GM12875 (cell line): Measurements from ENCODE around the gene FIGNL2.

Experiments
- H3K4me3 ChIP-seq: one replicate; pipeline ENCODE4 v1.5.1; 2011; ENCODE audit warnings: low read depth, low read length, control low read depth
- CTCF ChIP-seq: IDR thresholded peaks from 2 replicates; pipeline ENCODE4 v1.5.1; 2011; ENCODE audit warnings: low read depth, mild to moderate bottlenecking, control low read depth, inconsistent platforms, low read length, moderate library complexity, borderline replicate concordance; ENCODE audit not compliant: insufficient read depth

Gene FIGNL2

GRCh38 chr12:51848326-51848727 is at the start of gene FIGNL2:
Gene FIGNL2 (minus strand): TSS chr12:51848718. CDS start chr12:51822413, 26,305 bp downstream.
- H3K4me3 ChIP-seq: no peak within 1 kb of the TSS
- TF ChIP-seq CTCF: no peak

- H3K4me3 ChIP-seq: no peak overlapping the region
- no peak for TF ChIP-seq CTCF
These were observed 48.7 kb upstream of the FIGNL2 start for GRCh38 chr12:51897181-51897580.

- H3K4me3 ChIP-seq: no peak overlapping the region
- no peak for TF ChIP-seq CTCF
These were observed 47.7 kb upstream of the FIGNL2 start for GRCh38 chr12:51896236-51896635.

- no peak overlapping the region for H3K4me3 ChIP-seq
- no peak for TF ChIP-seq CTCF
These were observed 47.0 kb upstream of the FIGNL2 start for GRCh38 chr12:51895378-51896135.

- no peak overlapping the region for H3K4me3 ChIP-seq
- TF ChIP-seq CTCF: no peak
These were observed 45.3 kb upstream of the FIGNL2 start for GRCh38 chr12:51893786-51894185.

- TF ChIP-seq CTCF: no peak
- H3K4me3 ChIP-seq: no peak overlapping the region
These were observed 43.3 kb upstream of the FIGNL2 start for GRCh38 chr12:51891843-51892242.

- no peak for TF ChIP-seq CTCF
- no peak overlapping the region for H3K4me3 ChIP-seq
These were observed 42.1 kb upstream of the FIGNL2 start for GRCh38 chr12:51890511-51891171.
